ENCODE results near the gene ELP2. TPM values are rescaled to one million over a fixed set of nuclear protein-coding genes. Genes with fewer than 3 reads are reported as not detected.

Gene ELP2
- total and polyA plus RNA-seq, 9 of the 15 experiments (the other 6 are each of a cell fraction or from before 2014, with no cell fraction given) = 76.8 to 192 (median 140) TPM

GRCh38 chr18:36128907-36129299 is 796 bp upstream of the ELP2 start (continued):
- TF ChIP-seq PHF21A (IDR thresholded peaks at IDR 0.05; ENCODE audit: borderline replicate concordance, low read depth) = peak; percentile 15; the same call in 1 of the 2 replicates
- 0 out of 2 replicates have a peak, but pooled peaks have one; percentile 5 for TF ChIP-seq HIVEP1 (CRISPR knock-in tag; IDR thresholded peaks at IDR 0.05)
- 0 out of 2 replicates have a peak, but pooled peaks have one; percentile 17 for TF ChIP-seq ZNF766 (CRISPR knock-in tag; conservative IDR thresholded peaks at IDR 0.05)
- no peak for TF ChIP-seq ZNF740 (CRISPR knock-in tag; IDR thresholded peaks at IDR 0.05)
- TF ChIP-seq ZNF740 (tag; IDR thresholded peaks at IDR 0.05) = peak in 1 of 2 experiments; percentile 36; a peak in 1 of 4 replicates
- no peak for TF ChIP-seq FIP1L1 (IDR thresholded peaks at IDR 0.05; ENCODE audit: low read depth, low read length, poor library complexity, severe bottlenecking)
- peak; percentile 22; the same call in 1 of the 2 replicates for TF ChIP-seq ERF (CRISPR knock-in tag; IDR thresholded peaks at IDR 0.05)
- TF ChIP-seq DMBX1 (CRISPR knock-in tag; IDR thresholded peaks at IDR 0.05; ENCODE audit: borderline replicate concordance) = peak; percentile 50; the same call in 1 of the 2 replicates
- TF ChIP-seq, protein P1, sequence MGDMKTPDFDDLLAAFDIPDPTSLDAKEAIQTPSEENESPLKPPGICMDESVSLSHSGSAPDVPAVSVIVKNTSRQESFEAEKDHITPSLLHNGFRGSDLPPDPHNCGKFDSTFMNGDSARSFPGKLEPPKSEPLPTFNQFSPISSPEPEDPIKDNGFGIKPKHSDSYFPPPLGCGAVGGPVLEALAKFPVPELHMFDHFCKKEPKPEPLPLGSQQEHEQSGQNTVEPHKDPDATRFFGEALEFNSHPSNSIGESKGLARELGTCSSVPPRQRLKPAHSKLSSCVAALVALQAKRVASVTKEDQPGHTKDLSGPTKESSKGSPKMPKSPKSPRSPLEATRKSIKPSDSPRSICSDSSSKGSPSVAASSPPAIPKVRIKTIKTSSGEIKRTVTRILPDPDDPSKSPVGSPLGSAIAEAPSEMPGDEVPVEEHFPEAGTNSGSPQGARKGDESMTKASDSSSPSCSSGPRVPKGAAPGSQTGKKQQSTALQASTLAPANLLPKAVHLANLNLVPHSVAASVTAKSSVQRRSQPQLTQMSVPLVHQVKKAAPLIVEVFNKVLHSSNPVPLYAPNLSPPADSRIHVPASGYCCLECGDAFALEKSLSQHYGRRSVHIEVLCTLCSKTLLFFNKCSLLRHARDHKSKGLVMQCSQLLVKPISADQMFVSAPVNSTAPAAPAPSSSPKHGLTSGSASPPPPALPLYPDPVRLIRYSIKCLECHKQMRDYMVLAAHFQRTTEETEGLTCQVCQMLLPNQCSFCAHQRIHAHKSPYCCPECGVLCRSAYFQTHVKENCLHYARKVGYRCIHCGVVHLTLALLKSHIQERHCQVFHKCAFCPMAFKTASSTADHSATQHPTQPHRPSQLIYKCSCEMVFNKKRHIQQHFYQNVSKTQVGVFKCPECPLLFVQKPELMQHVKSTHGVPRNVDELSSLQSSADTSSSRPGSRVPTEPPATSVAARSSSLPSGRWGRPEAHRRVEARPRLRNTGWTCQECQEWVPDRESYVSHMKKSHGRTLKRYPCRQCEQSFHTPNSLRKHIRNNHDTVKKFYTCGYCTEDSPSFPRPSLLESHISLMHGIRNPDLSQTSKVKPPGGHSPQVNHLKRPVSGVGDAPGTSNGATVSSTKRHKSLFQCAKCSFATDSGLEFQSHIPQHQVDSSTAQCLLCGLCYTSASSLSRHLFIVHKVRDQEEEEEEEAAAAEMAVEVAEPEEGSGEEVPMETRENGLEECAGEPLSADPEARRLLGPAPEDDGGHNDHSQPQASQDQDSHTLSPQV (IDR thresholded peaks at IDR 0.05) = peak; percentile 82; the same call in 1 of the 2 replicates
- TF ChIP-seq TCF3 (CRISPR knock-in tag; IDR thresholded peaks at IDR 0.05) = 0 out of 2 replicates have a peak, but pooled peaks have one; percentile 12
- TF ChIP-seq SIRT6 (IDR thresholded peaks at IDR 0.05; ENCODE audit: low read depth, low read length) = no peak
- TF ChIP-seq CC2D1A (IDR thresholded peaks at IDR 0.05) = no peak
- TF ChIP-seq, protein P2, sequence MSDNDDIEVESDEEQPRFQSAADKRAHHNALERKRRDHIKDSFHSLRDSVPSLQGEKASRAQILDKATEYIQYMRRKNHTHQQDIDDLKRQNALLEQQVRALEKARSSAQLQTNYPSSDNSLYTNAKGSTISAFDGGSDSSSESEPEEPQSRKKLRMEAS (CRISPR knock-in tag; IDR thresholded peaks at IDR 0.05) = peak; percentile 83
- TF ChIP-seq ZBTB26 (CRISPR knock-in tag; IDR thresholded peaks at IDR 0.05) = no peak
- TF ChIP-seq TRIM24 (IDR thresholded peaks at IDR 0.05) = no peak
- TF ChIP-seq SAFB (IDR thresholded peaks at IDR 0.05; ENCODE audit: borderline replicate concordance, low read depth, low read length) = peak; percentile 61; the same call in 1 of the 2 replicates

Data from K562 (cell line).